Stimulated activated CD4-positive, alpha-beta T cell treated with anti-CD3 and anti-CD28 coated beads, Interleukin-12 subunit alpha, Interleukin-12 subunit beta, amount 100 ng/mL, for 24 hours (primary cell): ENCODE measurements around the gene ABCA4.
"Not testable (repeated sequence)": the region's sequence is repeated elsewhere in the genome, so short reads cannot be mapped to it uniquely, and the experiment has no call there.

Experiments
- DNase-seq, 2 experiments: peaks; one replicate each; pipeline ENCODE4 v3.0.0-alpha.2; 2020; ENCODE audit warnings: low read depth in 2 of 2

Gene ABCA4

GRCh38 chr1:93979040-93979717, 141.8 kb downstream of the ABCA4 start:
- DNase-seq: no peak

DNA sequence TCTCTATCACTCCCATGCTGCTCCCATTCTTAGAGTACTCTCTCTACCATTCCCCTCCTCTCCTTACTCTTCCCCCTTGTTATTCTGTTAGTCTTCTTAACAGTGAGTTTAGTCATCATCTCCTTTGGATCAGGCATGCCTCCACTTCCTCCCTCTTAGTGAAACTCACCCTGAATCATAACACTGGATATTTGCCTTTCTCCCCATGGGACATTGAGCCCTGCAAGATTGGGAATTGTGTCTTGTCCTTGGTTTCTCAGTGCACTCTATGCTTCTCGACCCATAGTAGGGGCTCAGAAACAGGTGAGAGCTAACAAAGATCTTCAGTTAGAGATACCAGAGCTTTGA, 143.4 kb downstream of the ABCA4 start:
- DNase-seq: no peak

GRCh38 chr1:93976711-93977597, 144.0 kb downstream of the ABCA4 start:
- no peak for DNase-seq

DNA sequence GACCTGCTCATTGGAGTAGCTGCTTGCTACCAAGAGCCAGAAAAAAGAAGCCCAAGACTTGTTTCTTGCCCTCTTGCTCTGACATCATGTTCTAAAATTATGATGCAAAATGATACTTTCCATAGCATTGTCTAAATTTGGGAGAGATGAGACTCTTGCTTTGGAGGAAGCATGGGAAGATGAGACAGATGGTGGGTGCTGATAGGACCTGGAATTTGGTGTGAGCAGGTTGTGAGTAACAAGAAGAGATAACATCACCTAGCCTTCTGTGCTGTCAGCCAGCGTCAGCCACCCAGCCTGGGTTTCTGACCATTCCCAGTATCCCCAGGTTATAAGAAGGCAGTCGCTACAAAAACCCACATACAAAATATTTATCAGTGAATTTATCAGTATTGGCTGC, 144.7 kb downstream of the ABCA4 start:
- DNase-seq: no peak

DNA sequence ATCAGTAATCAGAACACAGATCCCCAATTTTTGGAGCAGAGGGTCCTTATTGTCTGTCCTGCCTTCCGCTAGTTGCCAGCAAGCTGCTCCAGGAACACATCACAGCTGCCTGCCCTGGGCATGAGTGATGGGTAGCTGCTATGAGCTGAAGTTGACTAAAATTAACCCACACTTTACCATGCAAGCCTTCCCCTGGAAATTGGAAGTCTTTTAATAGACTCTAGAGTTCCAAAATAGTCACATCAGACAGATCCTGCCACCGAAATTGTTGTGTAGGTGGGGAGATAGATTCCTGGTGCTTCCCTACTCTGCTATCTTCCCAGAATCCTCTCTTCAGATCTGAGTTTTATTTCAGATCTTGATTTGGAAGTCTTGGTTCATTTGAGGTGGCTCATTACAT, 148.6 kb downstream of the ABCA4 start:
- no peak for DNase-seq

DNA sequence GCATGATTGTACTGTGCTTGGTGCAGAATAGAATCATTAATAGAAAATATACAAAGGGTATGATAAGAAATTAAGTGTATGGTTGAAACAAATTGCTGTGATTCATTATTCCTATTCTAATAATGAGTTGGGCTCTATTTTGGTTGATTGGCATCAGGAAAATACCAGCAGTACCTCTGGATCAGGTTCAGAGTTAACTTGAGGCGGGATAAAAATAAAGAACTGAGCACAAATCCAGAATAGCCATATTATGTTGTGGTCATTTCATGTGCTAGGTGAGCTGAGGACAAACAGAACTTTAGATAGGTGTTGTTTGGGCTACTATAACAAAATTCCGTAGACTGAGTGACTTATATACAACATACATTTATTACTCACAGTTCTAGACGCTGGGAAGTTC, 151.1 kb downstream of the ABCA4 start:
- no peak for DNase-seq

DNA sequence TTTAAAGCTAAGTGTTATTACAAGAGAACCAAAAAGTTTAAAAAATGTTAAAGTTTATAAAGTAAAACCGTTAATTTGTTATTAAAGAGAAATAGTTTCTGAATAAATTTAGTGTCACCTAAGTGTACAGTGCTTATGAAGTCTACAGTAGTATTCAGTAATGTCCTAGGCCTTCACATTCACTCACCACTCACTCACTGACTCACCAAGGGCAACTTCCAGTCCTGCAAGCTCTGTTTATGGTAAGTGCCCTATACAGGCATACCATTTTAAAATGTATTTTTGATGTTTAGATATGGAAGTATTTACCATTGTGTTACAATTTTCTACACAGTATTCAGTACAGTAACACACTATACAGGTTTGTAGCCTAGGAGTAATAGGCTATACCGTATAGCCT, 151.6 kb downstream of the ABCA4 start:
- DNase-seq: no peak

- no peak for DNase-seq
Observed at GRCh38 chr1:93967306-93967705, 153.6 kb downstream of the ABCA4 start.

DNA sequence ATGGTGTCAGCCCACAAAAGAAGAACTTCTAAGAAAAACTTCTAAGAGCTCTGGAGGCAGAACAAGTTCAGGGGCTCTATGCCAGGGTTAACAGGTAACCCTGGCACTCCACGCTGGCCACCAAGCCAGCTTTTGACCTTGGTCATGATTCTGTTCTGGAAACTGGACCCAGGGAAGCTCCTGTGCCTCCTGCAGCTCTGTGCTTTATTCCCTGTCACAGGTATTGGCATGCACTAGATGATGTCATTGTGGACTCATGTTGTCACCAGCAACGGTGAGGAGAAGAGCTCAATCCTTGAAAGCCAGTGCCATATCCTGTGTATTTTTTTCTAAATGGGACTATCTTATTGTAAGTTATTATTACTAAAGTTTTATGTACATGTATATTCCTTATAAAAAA, 155.1 kb downstream of the ABCA4 start:
- no peak for DNase-seq

DNA sequence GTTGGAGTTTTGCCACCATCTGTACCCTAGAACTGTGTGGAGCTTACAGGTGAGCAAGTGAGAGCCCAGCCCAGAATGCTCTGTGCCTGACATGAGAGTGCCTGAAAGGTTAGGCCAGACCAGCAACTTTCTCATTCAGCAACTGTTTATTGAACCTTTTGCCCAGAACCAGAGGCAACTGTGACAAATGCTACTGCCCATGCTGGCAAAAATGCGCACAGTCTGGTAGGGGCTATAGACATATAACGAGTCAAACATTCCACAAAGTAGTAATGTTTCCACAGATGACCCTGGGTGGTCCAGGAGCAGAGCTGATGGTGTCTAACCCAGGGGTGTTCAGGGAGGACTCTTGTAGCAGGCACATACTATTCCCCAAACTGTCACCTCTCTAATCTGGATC, 155.7 kb downstream of the ABCA4 start:
- no peak for DNase-seq

DNA sequence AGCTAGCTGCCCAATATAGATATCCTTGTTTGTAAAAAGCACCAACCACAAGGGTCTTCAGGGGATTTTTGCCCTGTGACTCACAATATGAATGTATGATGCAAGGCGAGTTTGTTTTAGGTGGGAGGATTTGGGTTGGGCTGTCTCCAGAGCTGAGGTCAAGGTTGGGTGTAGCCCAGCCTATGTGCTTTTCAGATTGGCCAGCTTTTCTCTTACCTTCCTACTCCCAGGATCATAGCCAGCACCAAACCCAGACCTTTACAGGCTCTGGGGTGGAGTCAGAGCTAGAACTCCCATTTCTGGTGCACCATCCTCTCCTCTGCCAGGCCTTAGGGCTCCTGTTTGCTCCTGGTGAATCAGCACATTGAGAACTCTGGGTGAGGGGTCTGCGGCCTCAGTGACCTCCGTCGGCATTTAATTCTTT, 156.2 kb downstream of the ABCA4 start:
- DNase-seq: no peak

DNA sequence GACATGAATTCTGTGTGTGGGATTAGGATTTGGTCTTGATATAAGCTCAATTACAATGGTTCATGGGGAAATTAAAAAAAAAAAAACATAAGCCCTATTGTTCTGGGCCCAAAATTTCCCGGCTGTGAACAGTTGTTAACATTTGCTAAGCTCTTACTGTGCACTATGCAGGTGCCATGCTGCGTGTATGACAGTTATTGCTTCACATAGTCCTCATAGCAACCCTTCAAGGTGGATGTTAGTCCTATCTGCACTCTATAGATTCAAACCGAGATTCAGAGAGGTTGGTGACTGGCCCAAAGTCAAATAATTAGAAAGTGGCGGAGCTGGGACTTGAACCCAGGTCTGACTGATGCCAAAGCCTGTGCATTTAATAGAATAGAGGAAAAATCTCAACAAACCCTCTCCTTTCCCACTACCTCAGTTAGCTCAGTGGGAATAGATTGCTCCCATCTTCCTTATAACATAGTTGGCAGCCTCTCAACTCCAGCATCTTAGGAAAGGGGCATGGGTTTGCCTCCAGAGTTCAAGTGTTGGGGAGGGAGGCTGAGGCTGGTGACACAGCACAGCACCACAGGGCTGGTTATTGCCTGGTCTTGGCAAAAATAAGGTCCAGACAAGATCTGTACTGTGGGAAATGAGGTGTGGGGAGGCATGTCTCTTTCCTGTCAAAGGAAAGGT, 156.7 kb downstream of the ABCA4 start:
- DNase-seq: no peak

DNA sequence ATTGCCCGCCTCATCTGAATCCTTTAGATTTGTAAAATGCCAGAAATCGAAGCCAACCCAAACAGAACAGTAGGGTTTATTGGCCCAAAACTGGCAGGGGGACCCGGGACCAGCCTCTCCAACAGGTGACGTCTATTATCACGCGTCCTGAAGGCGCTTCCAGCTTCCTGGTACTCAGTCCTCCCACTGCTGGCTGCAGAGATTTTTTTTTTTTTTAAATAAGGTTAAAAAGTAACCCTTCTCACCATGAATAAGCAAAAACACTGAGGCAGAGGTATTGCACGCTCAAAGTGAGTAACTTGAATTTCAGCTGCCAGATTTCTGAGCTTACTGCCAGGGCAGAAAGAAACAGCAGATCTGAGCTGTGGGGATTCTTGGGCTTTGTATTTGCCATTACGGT, 157.4 kb downstream of the ABCA4 start:
- no peak for DNase-seq

DNA sequence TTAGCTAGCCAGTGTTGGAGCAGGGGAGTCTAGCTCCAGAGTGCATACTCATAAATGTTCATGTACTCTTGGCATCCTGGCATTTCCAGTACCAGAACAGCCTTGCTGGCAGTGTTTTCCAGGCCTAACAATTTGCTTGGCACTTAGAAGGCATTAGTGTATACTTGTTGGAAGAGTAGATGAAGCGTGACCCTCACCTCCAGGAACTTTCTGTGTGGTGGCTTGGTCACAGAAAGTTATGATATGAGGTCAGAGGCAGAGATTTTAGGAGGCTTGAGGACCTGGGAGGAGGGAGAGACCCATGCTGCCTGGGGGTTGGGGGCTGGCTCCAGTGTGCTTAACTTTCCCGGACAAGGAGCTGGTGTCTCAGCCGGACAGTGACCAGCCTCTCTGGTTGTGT, 159.0 kb downstream of the ABCA4 start:
- no peak for DNase-seq

DNA sequence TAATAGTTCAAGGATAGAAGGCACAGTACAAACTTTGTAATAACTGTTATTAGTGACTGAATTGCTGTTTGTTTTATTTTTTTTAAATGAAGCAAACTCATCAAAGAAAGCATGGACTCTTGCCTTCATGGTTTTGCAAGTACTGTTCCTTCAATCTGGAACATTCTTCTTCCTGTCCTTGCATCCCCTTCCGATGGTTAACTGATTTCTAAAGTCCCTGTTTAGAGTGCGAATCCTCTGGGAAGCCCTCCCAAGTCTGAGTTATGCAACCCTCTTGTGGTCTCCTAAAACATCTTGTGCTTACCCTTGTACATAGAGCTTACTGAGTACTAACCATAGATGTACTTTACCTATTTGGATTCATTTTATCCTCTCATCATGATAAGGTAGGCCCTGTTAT, 159.5 kb downstream of the ABCA4 start:
- no peak for DNase-seq

DNA sequence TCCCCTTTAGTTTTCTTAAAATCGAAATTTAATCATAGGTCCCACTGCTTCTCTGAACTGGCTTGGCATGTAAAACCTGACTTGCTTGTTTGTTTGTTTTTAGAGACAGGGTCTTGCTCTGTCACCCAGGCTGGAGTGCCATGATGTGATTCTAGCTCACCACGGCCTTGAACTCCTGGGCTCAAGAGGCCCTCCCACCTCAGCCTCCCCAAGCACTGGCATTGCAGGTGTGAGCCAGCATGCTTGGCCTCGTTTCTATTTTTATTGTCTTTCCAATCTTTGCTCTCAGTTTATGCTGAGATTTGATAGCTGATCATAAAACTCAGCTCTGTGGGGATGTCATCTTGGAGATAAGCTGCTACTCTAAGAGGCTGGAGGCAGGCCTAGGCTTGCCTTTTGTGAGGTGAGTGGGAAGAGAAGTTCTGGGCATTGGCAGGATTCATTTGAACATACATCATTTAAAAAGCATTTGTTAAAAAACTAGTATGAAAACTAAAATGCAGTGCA, 160.3 kb downstream of the ABCA4 start:
- no peak for DNase-seq

DNA sequence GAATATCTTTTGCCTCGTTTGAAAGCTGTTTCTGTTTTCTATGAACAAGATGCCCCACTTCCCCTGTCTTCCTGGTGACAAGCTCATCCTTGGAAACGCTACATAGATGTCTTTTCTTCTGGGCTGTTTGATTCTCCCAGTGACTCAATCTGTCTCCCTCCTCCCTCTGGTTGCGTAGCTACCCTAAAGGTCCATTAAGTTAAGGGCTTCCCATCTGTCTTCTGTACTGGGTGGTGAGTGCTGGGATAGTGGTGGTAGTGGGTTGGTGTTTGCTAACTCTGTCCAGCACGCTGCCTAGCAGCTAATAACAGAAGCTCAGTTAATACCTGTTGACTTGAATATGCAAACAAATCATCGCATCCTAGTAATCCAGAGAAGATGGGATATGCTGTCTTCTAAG, 161.5 kb downstream of the ABCA4 start:
- DNase-seq: no peak

DNA sequence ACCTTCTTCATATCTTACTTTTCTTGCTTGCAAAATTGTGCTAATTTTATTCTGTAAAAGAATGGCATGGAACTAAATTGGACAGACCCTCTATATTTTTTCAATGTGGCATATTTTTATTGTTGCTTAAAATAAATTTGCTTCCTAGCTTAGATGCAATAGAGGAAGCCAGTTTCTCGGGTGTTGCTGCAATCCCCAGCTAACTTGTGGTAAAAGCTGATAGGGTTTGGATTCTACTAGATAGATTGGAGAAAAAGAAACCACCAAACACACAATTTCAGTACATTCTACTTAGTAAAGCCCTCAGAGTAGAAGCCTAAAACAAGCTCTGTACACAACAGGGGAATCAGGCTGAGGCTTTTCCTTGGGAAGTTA, 162.2 kb downstream of the ABCA4 start:
- no peak for DNase-seq

GRCh38 chr1:93958032-93958725, 162.8 kb downstream of the ABCA4 start:
- no peak for DNase-seq

- DNase-seq: no peak
Observed at GRCh38 chr1:93955765-93956164, 165.2 kb downstream of the ABCA4 start.

DNA sequence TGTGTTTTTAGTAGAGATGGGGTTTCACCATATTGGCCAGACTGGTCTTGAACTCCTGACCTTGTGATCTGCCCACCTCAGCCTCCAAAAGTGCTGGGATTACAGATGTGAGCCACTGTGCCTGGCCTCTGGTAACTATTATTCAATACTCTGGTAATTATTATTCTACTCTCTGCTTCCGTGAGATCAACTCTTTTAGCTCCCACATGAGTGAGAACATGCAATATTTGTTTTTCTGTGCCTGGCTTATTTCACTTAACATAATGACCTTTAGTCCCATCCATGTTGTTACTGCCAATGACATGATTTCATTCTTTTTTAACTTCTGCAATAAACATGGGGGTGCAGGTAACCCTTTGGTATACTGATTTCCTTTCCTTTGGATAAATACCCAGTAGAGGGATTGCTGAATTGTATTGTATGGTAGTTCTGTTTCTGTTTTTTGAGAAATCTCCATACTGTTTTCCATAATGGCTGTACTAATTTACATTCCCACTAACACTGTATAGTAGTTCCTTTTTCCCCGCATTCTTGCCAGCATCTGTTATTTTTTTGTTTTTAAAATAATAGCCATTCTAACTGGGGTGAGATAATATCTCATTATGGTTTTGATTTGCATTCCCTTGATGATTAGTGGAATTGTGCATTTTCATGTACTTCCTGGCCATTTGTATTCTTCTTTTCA, 173.8 kb downstream of the ABCA4 start:
- DNase-seq: not testable (repeated sequence)
